RWPE1 (cell line): ENCODE data around the gene MAG.
A peak's percentile ranks its signal among the peaks of the same experiment; 100 is the strongest.

Source experiments
- CTCF ChIA-PET: fragments of 350-600 bp; sonication (Branson Sonifier 250); formaldehyde crosslinking; extraction: SDS; loops from one replicate; lab custom pipeline; 2021; lab: Yijun Ruan, JAX
- POLR2A ChIA-PET: fragments of 400-600 bp; formaldehyde crosslinking; extraction: SDS; loops from one replicate; lab custom pipeline; 2020; ENCODE audit warnings: antibody characterized with exemption; ENCODE audit not compliant: low non-redundant PET; lab: Yijun Ruan, JAX
- DNase-seq: peaks from one replicate; pipeline ENCODE4 v3.0.0; 2012; ENCODE audit warnings: low spot score
- H3K27ac ChIP-seq: fragments of 450-650 bp; 2 replicates; pipeline ENCODE4 v1.5.1; 2017
- CTCF ChIP-seq: fragments of 450-650 bp; conservative IDR thresholded peaks from 2 replicates; pipeline ENCODE4 v1.5.1; 2017; ENCODE audit warnings: low read depth, mild to moderate bottlenecking

Gene MAG

GRCh38 chr19:35257113-35257461 is 34.9 kb upstream of the MAG start:
- DNase-seq = no peak
- POLR2A ChIA-PET = no interaction called here
- CTCF ChIA-PET = interaction anchor here (0.6 to 0.9 kb wide), 2 partner anchors 89 to 115 kb away, joined by 3 to 4 read pairs; no protein-coding TSS in a partner anchor
- H3K27ac ChIP-seq = no peak overlapping the region
- TF ChIP-seq CTCF = no peak

- no peak for TF ChIP-seq CTCF
- DNase-seq = no peak
- POLR2A ChIA-PET = no interaction called here
- H3K27ac ChIP-seq = no peak overlapping the region
- CTCF ChIA-PET = no interaction called here
Observed at GRCh38 chr19:35260694-35261304, 31.2 kb upstream of the MAG start.

GRCh38 chr19:35261356-35262100 is 30.4 kb upstream of the MAG start:
- ChIA-PET POLR2A (interaction anchor here (0.6 kb wide), 1 partner anchor 206 kb away, joined by 3 read pairs; no protein-coding TSS in a partner anchor), CTCF (no interaction called here)
- DNase-seq = no peak
- no peak for TF ChIP-seq CTCF
- H3K27ac ChIP-seq = no peak overlapping the region

GRCh38 chr19:35262101-35262761 is 29.7 kb upstream of the MAG start:
- H3K27ac ChIP-seq = no peak overlapping the region
- CTCF ChIA-PET = no interaction called here
- no peak for DNase-seq
- TF ChIP-seq CTCF = no peak
- POLR2A ChIA-PET = no interaction called here

- DNase-seq = no peak
- TF ChIP-seq CTCF = no peak
- ChIA-PET CTCF (no interaction called here), POLR2A (interaction anchor here (0.5 to 0.6 kb wide), 2 partner anchors 93 to 202 kb away, joined by 3 to 9 read pairs; no protein-coding TSS in a partner anchor)
- peak overlapping the region; percentile 95 for H3K27ac ChIP-seq
Observed at GRCh38 chr19:35264268-35265125, 27.5 kb upstream of the MAG start.
